HCT116 (cell line): Measurements from ENCODE around the gene PHKA2. TPM values are rescaled to one million over a fixed set of nuclear protein-coding genes. Genes with fewer than 3 reads are reported as not detected.

Source experiments
- ATAC-seq: fragments of 200-7000 bp; cut with Tn5 transposase; 2 replicates; pipeline ENCODE4 v1.9.1; 2020; ENCODE audit warnings: mild to moderate bottlenecking, moderate library complexity
- BruUV-seq: library from RNA; stranded (reverse); fragments of 400-500 nt; replicated peaks from 2 replicates; lab custom pipeline; 2021; lab: Mats Ljungman, UMichigan
- CTCF ChIA-PET: fragments of 300-600 bp; sonication (Branson Sonifier 250); formaldehyde crosslinking; loops from one replicate; lab custom pipeline; 2021; ENCODE audit warnings: antibody characterized with exemption; lab: Charles Lee
- POLR2A ChIA-PET: fragments of 300-600, 350-600 bp; sonication (Branson Sonifier 250); formaldehyde crosslinking; loops from one replicate; lab custom pipeline; 2021; ENCODE audit warnings: antibody characterized with exemption; lab: Charles Lee
- RAD21 ChIA-PET, 2 experiments: fragments of 300-600 bp; sonication (Branson Sonifier 250); formaldehyde crosslinking; loops; one replicate each; lab custom pipeline; 2023; ENCODE audit warnings: low total read pairs in 2 of 2; ENCODE audit not compliant: uncharacterized antibody in 2 of 2, unreplicated experiment in 2 of 2, low non-redundant PET in 1 of 2; lab: Charles Lee
- DNase-seq: peaks from one replicate; pipeline ENCODE4 v3.0.0-alpha.2; 2010; ENCODE audit warnings: low read depth, low spot score
- H2AFZ ChIP-seq: fragments of 200-600 bp; shearing (Covaris generic), sonication (generic); 2 replicates; pipeline ENCODE4 v1.6.1; 2017; ENCODE audit warnings: low read depth, mixed run types, mixed read lengths, antibody characterized with exemption, low read length; ENCODE audit not compliant: poor library complexity, severe bottlenecking
- H3K27ac ChIP-seq: 2 replicates; pipeline ENCODE4 v1.5.1; 2012; ENCODE audit warnings: low read depth, low read length
- H3K27me3 ChIP-seq: fragments of 200-600 bp; sonication (generic); 2 replicates; pipeline ENCODE4 v1.6.1; 2016; ENCODE audit warnings: mixed run types, low read length, mixed read lengths; ENCODE audit not compliant: insufficient read depth
- H3K36me3 ChIP-seq, 2 experiments: fragments of 200-500 bp in 1 of 2; fragments of 200-600 bp in 1 of 2; sonication (Bioruptor generic) in 1 of 2; sonication (generic) in 1 of 2; 2 replicates each; pipeline versions ENCODE4 v1.5.1 to v1.6.1; 2014 to 2016; ENCODE audit warnings: low read length in 2 of 2, inconsistent platforms in 1 of 2, mixed read lengths in 1 of 2, mixed run types in 1 of 2; ENCODE audit not compliant: insufficient read depth in 2 of 2, control insufficient read depth in 1 of 2
- H3K4me1 ChIP-seq, 2 experiments: fragments of 200-600 bp in 1 of 2; sonication (generic) in 1 of 2; 2 replicates each; pipeline versions ENCODE4 v1.5.1 to v1.6.1; 2012 to 2017; ENCODE audit warnings: low read length in 2 of 2, inconsistent platforms in 1 of 2, mild to moderate bottlenecking in 1 of 2, mixed read lengths in 1 of 2, mixed run types in 1 of 2, moderate library complexity in 1 of 2; ENCODE audit not compliant: insufficient read depth in 2 of 2, control insufficient read depth in 1 of 2
- H3K4me2 ChIP-seq: fragments of 200-600 bp; sonication (generic); 2 replicates; pipeline ENCODE4 v1.6.1; 2017; ENCODE audit warnings: mixed run types, low read length, mixed read lengths
- H3K4me3 ChIP-seq, 2 experiments: fragments of 200-600 bp in 1 of 2; sonication (generic) in 1 of 2; replicated peaks in 1 of 2; 2 replicates each; pipeline ENCODE4 v1.5.1; 2011 to 2016; ENCODE audit warnings: low read length in 2 of 2, control low read depth in 1 of 2, low read depth in 1 of 2, mild to moderate bottlenecking in 1 of 2, mixed read lengths in 1 of 2, mixed run types in 1 of 2
- H3K79me2 ChIP-seq: fragments of 200-600 bp; sonication (generic); 2 replicates; pipeline ENCODE4 v1.6.1; 2017; ENCODE audit warnings: mild to moderate bottlenecking, mixed run types, low read length, moderate library complexity, mixed read lengths; ENCODE audit not compliant: insufficient read depth
- H3K9ac ChIP-seq: fragments of 200-600 bp; sonication (generic); 2 replicates; pipeline ENCODE4 v1.6.1; 2016; ENCODE audit warnings: low read length, mixed read lengths
- H3K9me2 ChIP-seq: fragments of 200-600 bp; sonication (generic), shearing (Covaris generic); 2 replicates; pipeline ENCODE4 v1.6.1; 2017; ENCODE audit warnings: mixed run types, mild to moderate bottlenecking, moderate library complexity; ENCODE audit not compliant: insufficient read depth
- H3K9me3 ChIP-seq, 2 experiments: fragments of 200-500 bp in 1 of 2; fragments of 200-600 bp in 1 of 2; sonication (Bioruptor generic) in 1 of 2; sonication (generic) in 1 of 2; 2 replicates each; pipeline ENCODE4 v1.6.1; 2014 to 2017; ENCODE audit warnings: low read length in 2 of 2, mixed read lengths in 2 of 2, inconsistent platforms in 1 of 2, low read depth in 1 of 2, mild to moderate bottlenecking in 1 of 2, mixed run types in 1 of 2, moderate library complexity in 1 of 2; ENCODE audit not compliant: control insufficient read depth in 1 of 2, insufficient read depth in 1 of 2
- H4K20me1 ChIP-seq: fragments of 200-600 bp; sonication (generic), shearing (Covaris generic); 2 replicates; pipeline ENCODE4 v1.6.1; 2017; ENCODE audit warnings: mixed run types, mild to moderate bottlenecking, moderate library complexity; ENCODE audit not compliant: insufficient read depth
- ATF3 ChIP-seq: IDR thresholded peaks from 2 replicates; pipeline ENCODE4 v1.6.1; 2012
- CBX3 ChIP-seq: IDR thresholded peaks from 2 replicates; pipeline ENCODE4 v1.6.1; 2012; ENCODE audit warnings: low read depth
- CEBPB ChIP-seq: IDR thresholded peaks from 2 replicates; pipeline ENCODE4 v1.6.1; 2012; ENCODE audit warnings: low read depth
- CTCF ChIP-seq, 3 experiments: fragments of 200-600 bp in 1 of 3; sonication (generic) in 1 of 3; IDR thresholded peaks in 2 of 3; conservative IDR thresholded peaks in 1 of 3; 2 replicates each; pipeline ENCODE4 v1.5.1; 2012 to 2017; ENCODE audit warnings: low read depth in 2 of 3, low read length in 2 of 3, antibody characterized with exemption in 1 of 3, borderline replicate concordance in 1 of 3, control low read depth in 1 of 3, mild to moderate bottlenecking in 1 of 3, mixed read lengths in 1 of 3, mixed run types in 1 of 3, moderate library complexity in 1 of 3; ENCODE audit not compliant: insufficient read depth in 1 of 3
- EGR1 ChIP-seq: IDR thresholded peaks from 2 replicates; pipeline ENCODE4 v1.6.1; 2012; ENCODE audit warnings: low read depth
- ELF1 ChIP-seq: IDR thresholded peaks from 2 replicates; pipeline ENCODE4 v1.6.1; 2012; ENCODE audit warnings: low read depth, borderline replicate concordance
- EZH2 ChIP-seq: fragments of 200-600 bp; sonication (generic); IDR thresholded peaks from 2 replicates; pipeline ENCODE4 v1.6.1; 2017; ENCODE audit warnings: antibody characterized with exemption, mixed run types
- FOSL1 ChIP-seq: IDR thresholded peaks from 2 replicates; pipeline ENCODE4 v1.6.1; 2012; ENCODE audit warnings: low read depth
- JUND ChIP-seq: IDR thresholded peaks from 2 replicates; pipeline ENCODE4 v1.6.1; 2012
- RAD21 ChIP-seq: IDR thresholded peaks from 2 replicates; pipeline ENCODE4 v1.6.1; 2012; ENCODE audit warnings: low read depth, mild to moderate bottlenecking
- REST ChIP-seq: IDR thresholded peaks from 2 replicates; pipeline ENCODE4 v1.6.1; 2012; ENCODE audit warnings: low read depth
- SIN3A ChIP-seq: IDR thresholded peaks from 2 replicates; pipeline ENCODE4 v1.6.1; 2012; ENCODE audit warnings: low read depth
- SRF ChIP-seq: IDR thresholded peaks from 2 replicates; pipeline ENCODE4 v1.6.1; 2012; ENCODE audit warnings: low read depth
- ZBTB33 ChIP-seq: IDR thresholded peaks from 2 replicates; pipeline ENCODE4 v1.6.1; 2011; ENCODE audit warnings: mild to moderate bottlenecking, low read length, moderate library complexity; ENCODE audit not compliant: insufficient replicate concordance; ENCODE audit errors: extremely low read depth
- ZFX ChIP-seq: fragments of 450-650 bp; IDR thresholded peaks from 2 replicates; pipeline ENCODE4 v1.6.1; 2017
- ZNF274 ChIP-seq: fragments of 200-500 bp; sonication (Bioruptor generic); IDR thresholded peaks from 2 replicates; pipeline ENCODE4 v1.6.1; 2014; ENCODE audit warnings: mild to moderate bottlenecking, low read depth, low read length, inconsistent platforms
- intact Hi-C: fragments of 100-400 bp; cut with micrococcal nuclease; formaldehyde crosslinking; loops from 2 replicates; pipeline ENCODE4 v1.10.0; 2022
- total RNA-seq: library from RNA; stranded (reverse); gene quantifications from one replicate; pipeline ENCODE4 v1.2.1, GENCODE V29; 2021; ENCODE audit not compliant: unreplicated experiment

PHKA2 gene
- total RNA-seq, 1 experiment from 2014 or later: 23.8 TPM

- TF ChIP-seq EZH2 (no peak), FOSL1 (no peak), SRF (no peak), CTCF (IDR thresholded peaks at IDR 0.05 in 2 of 3, conservative IDR thresholded peaks at IDR 0.05 in 1 of 3; ENCODE audit: borderline replicate concordance in 1 of 3, insufficient read depth in 1 of 3, low read depth in 2 of 3, low read length in 2 of 3) (no peak), REST (no peak), ZFX (no peak), CEBPB (no peak), ZNF274 (no peak)
Measured at GRCh38 chrX:18996536-18996935, 12.6 kb upstream of the PHKA2 start (continued).

- Histone ChIP-seq H3K9me3 (no peaks in the 10 kb centered on the region), H3K27ac (no peak overlapping the region), H3K79me2 (no peaks in the 10 kb centered on the region), H3K4me2 (peak overlapping the region; percentile 41), H3K36me3 (no peaks in the 10 kb centered on the region), H3K9ac (no peak overlapping the region), H3K4me3 (no peak overlapping the region), H3K4me1 (peaks cover 0 to 10% of the 10 kb centered on the region in 2 experiments; a peak in 1 of 4 replicates), H3K9me2 (no peaks in the 10 kb centered on the region), H2AFZ (no peak overlapping the region), H4K20me1 (no peaks in the 10 kb centered on the region), H3K27me3 (no peaks in the 10 kb centered on the region)
- ATAC-seq (peak; percentile 25; the same call in 1 of the 2 replicates), DNase-seq (no peak)
- no TSS peak for BruUV-seq
- ChIA-PET CTCF (no interaction called here), RAD21 (no interaction called here), POLR2A (no interaction called here)
- intact Hi-C loops: no loop called here
- TF ChIP-seq EGR1 (no peak), ZFX (no peak), SIN3A (no peak), SRF (no peak), CEBPB (no peak), RAD21 (no peak), JUND (no peak), ZBTB33 (no peak), ELF1 (no peak), CTCF (IDR thresholded peaks at IDR 0.05 in 2 of 3, conservative IDR thresholded peaks at IDR 0.05 in 1 of 3; ENCODE audit: borderline replicate concordance in 1 of 3, insufficient read depth in 1 of 3, low read depth in 2 of 3, low read length in 2 of 3) (no peak), CBX3 (no peak), ZNF274 (no peak), ATF3 (no peak)
Measured at GRCh38 chrX:18995221-18995620, 11.3 kb upstream of the PHKA2 start.
